ENCODE results near the gene INPP5E.
"Not testable (repeated sequence)": the region's sequence is repeated elsewhere in the genome, so short reads cannot be mapped to it uniquely, and the experiment has no call there.

Gene INPP5E

DNA sequence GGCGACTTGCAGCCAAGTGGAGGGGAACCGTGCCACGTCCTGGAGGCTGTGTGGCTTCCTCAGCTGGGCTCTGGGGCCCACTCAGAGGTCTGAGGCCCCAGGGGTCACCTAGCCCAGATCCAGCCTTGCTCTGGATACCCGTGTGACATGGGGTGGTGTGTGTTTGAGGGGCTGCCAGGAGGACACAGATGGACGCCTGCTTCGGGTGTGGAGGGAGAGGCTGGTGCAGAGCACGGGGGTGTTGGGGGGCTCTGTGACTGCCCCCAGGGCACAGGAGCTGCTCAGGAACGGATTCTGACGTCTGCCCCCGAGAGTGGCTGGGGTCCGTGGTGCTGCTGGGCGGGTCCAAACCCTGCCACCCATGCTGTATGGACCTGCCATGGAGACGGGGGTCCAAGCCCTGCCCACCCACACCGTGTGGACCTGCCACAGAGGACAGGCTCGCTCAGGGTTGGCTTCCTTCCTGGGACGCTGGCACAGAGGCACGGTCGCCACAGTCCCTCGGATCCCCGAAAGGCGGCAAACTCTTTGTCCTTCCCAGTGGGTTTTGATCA, 10.5 kb downstream of the INPP5E start:
- no peak for DNase-seq (ENCODE audit: low read depth in 2 of 2)

DNA sequence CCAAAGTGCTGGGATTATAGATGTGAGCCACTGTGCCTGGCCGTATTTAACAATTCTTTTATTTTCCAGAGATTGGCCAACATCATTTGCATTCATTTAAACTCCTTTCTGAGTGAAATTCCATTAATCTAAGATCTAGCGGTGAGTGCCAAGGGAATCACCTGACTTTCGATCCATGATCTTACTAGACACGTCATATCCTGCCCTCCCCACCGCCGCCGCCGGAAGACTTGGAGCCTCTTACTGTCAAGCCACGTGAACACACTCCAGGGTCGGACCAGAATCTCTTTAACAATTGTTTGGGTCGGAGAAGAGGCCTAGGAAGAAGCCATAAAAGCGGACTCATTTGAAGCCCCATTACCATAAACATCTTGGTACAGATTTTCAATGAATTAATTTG, 12.9 kb downstream of the INPP5E start:
- DNase-seq (ENCODE audit: low read depth in 2 of 2): no peak

GRCh38 chr9:136425367-136425766, 14.3 kb downstream of the INPP5E start:
- DNase-seq (ENCODE audit: low read depth in 2 of 2): not testable (repeated sequence)

- DNase-seq (ENCODE audit: low read depth in 2 of 2): no peak
These were observed 14.8 kb downstream of the INPP5E start for GRCh38 chr9:136424750-136425362.

DNA sequence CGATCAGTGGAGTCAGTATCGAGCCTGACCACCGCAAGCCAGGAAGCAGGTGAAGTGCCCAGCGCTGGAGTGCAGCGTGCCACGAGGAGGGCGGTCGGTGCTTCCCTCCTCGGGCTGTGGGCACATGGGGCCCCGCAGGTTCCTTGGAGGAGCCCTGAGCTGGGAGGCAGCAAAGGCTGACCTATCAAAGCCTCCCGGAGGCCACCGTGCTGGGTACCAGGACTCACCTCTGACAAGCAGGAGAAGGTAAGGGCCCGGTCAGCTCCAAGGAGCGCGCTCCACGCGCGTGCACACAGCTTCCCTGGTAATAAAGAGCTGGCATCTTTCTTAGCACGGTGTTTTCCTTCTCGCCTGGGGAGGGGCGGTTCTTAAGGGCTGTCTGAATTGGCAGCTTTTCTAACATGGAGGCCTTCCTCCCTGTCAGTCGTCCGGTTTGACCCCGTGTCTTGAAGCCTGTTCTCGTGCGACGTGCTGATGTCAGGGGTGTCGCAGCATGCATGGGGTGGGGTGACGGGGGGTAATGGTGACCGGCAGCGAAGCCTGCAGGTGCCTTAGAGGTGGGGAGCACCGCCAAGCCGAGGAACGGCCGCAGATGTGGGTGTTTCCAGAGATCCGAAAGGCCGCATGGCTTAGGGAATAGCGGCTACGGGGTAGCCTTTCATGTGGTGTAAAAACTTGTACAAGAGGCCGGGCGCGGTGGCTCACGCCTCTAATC, 16.1 kb downstream of the INPP5E start:
- no peak for DNase-seq (ENCODE audit: low read depth in 2 of 2)

GRCh38 chr9:136422876-136423275, 16.8 kb downstream of the INPP5E start:
- no peak for DNase-seq (ENCODE audit: low read depth in 2 of 2)

DNA sequence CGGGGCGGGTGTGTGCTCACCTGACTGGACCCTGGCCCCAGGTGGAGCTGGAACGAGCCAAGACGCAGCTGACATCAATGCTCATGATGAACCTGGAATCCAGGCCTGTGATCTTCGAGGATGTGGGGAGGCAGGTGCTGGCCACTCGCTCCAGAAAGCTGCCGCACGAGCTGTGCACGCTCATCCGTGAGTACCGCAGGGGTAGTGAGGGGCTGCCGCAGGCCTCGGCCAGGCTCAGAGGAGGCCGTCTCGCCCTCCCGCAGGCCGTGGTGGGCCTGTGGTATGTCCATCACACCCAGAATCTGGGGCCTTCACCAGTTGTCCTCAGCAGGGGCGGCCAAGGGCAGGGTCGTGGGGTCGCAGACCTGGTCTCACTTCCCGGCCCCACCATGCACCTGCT, 17.9 kb downstream of the INPP5E start:
- no peak for DNase-seq (ENCODE audit: low read depth in 2 of 2)

- no peak for DNase-seq (ENCODE audit: low read depth in 2 of 2)
These were observed 20.6 kb downstream of the INPP5E start for GRCh38 chr9:136419092-136419420.

GRCh38 chr9:136418182-136419091, 21.2 kb downstream of the INPP5E start:
- no peak for DNase-seq (ENCODE audit: low read depth in 2 of 2)

DNA sequence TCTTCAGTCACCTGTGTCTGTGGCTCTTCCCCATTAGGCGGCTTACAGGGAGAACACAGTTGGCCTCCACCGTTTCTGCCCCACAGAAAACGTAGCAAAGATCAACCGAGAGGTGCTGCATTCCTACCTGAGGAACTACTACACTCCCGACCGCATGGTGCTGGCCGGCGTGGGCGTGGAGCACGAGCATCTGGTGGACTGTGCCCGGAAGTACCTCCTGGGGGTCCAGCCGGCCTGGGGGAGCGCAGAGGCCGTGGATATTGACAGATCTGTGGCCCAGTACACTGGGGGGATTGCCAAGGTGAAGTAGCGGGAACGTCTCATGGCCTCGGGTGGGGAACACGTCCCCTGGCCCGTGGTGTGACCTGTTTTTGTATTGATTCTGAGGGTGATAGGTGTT, 22.7 kb downstream of the INPP5E start:
- no peak for DNase-seq (ENCODE audit: low read depth in 2 of 2)

DNA sequence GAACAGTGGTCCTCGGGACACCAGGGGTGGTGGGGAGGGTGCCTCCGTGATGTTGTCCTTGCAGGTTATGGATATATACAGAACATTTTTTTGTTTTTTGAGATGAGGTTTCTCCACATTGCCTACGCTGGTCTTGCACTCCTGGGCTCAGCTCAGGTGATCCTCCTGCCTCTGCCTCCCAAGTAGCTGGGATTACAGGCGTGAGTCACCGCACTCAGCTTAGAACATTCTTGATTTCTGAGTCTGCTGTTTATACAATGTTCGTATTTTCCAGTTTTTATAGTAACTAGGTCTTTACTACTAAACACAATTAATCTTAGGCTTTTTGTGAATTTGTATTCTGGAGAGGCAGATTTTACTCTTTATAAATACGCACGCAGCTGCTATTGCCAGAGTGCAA, 23.2 kb downstream of the INPP5E start:
- no peak for DNase-seq (ENCODE audit: low read depth in 2 of 2)

- DNase-seq (ENCODE audit: low read depth in 2 of 2): no peak
These were observed 26.7 kb downstream of the INPP5E start for GRCh38 chr9:136412962-136413361.

DNA sequence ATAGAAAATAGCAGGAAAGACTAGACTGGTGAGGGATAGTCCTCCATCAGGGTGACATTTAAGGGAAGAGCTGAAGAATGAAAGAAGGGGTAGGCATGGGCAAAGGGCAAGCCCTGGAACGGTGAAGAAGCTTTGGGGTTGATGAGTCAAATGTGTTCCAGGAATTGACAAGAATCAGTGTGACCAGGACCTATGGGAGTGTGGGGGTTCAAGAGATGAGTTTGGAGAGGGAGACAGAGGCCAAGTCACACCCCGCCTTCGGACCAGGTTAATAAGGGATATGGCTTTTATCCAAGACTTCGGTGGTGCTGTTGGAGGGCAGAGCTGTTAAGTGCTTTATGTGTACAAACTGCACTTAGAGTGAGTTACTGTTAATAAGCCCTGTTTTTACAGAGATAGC, 28.3 kb downstream of the INPP5E start:
- no peak for DNase-seq (ENCODE audit: low read depth in 2 of 2)

DNA sequence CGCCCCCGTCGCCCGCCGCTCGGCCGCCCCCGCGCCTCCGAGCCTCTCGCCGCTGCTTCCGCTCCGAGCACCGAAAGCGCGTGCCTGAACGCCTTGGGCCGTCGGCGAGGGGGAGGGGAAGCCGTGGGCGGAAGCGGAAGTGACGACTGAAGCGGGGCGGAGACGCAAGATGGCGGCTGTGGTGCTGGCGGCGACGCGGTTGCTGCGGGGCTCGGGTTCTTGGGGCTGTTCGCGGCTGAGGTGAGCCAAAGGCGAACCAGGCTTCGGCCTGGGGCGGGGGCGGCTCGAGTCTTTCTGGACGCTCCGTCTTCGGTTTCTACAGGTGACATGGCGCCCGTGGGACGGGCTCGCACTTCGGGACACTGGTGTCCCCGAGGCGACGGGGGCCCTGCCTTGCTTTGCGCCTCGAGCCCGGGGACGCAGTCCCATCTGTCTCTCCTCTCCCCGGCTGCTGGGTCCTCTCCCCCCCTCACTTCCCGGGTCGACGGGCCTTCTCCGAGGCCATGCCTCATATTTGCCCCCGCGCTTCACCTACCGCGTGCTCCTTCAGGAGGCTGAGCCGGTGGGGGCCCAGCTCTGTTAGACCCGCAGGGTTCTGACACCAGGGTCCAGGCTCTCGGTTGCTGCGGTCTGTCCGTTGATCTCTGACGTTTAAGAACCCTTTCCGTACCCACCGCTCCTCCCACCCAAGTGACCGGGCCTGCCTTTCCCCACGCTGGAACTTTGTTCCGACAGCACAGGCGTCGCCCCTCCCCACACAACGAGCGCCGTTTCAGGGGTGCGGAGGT, 29.0 kb downstream of the INPP5E start, which contains the start of the genes ENTR1 and PMPCA:
TSS of gene ENTR1 (minus strand) at position 115 of the 788 bp plus-strand sequence. CDS start 217 bp downstream, outside the sequence.
TSS of gene PMPCA (plus strand) at position 159 of the 788 bp plus-strand sequence. CDS start at position 170, 11 bp downstream.
- DNase-seq (ENCODE audit: low read depth in 2 of 2): peak; percentile 85 to 99

DNA sequence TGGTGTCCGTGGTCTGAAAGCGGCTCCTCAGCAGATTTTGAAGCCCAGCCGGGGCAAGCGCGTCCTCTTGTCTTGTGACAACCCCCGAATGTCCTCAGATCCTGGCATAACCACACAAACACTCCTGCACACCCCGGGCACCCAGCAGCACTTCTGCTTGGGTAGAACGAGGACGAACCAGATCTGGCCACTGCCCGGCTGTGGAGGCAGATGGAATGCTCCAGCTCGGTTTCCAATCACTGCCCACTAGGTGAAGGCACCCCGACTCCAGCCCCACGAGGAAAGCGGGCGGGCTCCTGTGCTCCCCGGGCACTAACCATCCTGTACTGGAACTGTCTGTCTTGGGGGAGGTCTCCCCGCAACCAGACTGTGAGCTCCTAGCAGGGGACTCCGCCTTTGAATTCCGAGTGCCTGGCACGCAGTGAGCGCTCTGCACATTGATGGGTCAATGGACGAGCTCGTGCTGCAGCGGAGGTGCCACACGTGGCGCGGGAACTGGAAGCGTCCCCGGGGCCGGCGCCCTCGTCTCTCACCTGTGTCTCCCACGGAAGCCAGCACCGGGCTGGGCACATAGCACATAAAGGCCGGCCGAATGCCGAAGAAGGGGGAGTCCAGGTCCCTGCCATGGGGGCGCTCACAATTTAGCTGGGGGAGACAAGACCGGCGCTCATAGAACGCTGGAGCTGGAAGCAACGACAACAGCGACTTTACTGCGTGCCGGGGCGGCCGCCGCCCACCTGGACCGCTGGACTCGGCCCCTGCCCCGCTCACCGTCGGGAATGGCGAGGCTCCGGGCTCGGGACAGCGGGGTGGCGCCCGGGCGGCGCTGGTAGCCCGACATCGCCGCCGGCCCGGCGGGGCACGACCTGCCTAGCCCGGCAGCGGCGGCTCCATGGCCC, 29.8 kb downstream of the INPP5E start:
- DNase-seq (ENCODE audit: low read depth in 2 of 2): no peak

DNA sequence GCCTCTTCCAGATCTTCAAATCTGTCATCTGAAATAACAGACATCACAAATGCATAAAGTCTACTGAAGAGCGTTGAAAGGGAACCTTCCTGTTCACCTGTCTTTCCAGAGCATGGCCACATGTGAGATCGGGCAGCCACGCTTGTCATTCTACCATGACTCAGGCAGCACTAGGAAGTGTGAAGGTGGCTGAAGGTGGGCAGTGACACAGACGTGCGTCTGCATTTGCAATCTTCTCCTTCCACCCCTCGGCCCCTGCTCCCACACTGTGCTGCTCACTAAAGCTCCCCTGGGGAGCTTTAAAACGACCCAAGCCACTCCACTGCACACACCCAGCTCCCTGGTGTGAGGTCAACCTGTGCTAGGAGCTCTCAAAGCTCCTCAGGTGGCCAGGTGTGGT, 31.7 kb downstream of the INPP5E start:
- no peak for DNase-seq (ENCODE audit: low read depth in 2 of 2)

GRCh38 chr9:136407061-136407460, 32.6 kb downstream of the INPP5E start:
- DNase-seq (ENCODE audit: low read depth in 2 of 2): not testable (repeated sequence)

DNA sequence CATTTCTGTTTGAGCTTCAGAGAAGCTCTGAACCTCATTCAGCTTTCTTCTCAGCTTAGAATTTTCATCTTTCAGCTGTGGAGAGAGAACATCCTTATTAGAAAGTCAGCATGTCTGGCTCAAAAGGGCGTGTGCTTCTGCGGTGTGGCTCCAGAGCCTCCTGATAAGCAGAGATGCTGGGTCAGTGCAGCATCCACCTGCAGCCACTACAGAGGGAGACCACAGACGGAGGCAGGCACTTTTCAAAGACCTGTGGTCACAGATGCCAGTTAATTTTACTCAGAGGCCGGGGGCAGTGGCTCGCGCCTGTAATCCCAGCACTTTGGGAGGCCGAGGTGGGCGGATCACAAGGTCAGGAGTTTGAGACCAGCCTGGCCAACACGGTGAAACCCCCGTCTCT, 33.7 kb downstream of the INPP5E start:
- not testable (repeated sequence) for DNase-seq (ENCODE audit: low read depth in 2 of 2)

GRCh38 chr9:136405481-136405880, 34.2 kb downstream of the INPP5E start:
- no peak for DNase-seq (ENCODE audit: low read depth in 2 of 2)

- no peak for DNase-seq (ENCODE audit: low read depth in 2 of 2)
These were observed 34.9 kb downstream of the INPP5E start for GRCh38 chr9:136404801-136405136.
